HepG2 (cell line): ENCODE results near the gene PSMC3IP. TPM values are rescaled to one million over a fixed set of nuclear protein-coding genes. Genes with fewer than 3 reads are reported as not detected.

ENCODE experiments used
- AKAP8 ChIP-seq: sonication (generic); formaldehyde crosslinking; IDR thresholded peaks from 2 replicates; pipeline ENCODE4 v1.5.1; 2020; ENCODE audit warnings: mild to moderate bottlenecking, missing genetic modification reagents
- ARHGAP35 ChIP-seq: sonication (generic); formaldehyde crosslinking; IDR thresholded peaks from 2 replicates; pipeline ENCODE4 v1.9.0; 2022; ENCODE audit warnings: mild to moderate bottlenecking, inconsistent platforms, moderate library complexity, missing genetic modification reagents, borderline replicate concordance
- FIP1L1 ChIP-seq: fragments of 200-400 bp; formaldehyde crosslinking; IDR thresholded peaks from 2 replicates; pipeline ENCODE4 v1.6.1; 2018; ENCODE audit warnings: low read depth, mild to moderate bottlenecking, low read length, moderate library complexity, borderline replicate concordance; ENCODE audit not compliant: insufficient read depth
- GABPA ChIP-seq, 2 experiments: IDR thresholded peaks; 2 replicates each; pipeline ENCODE4 v1.6.1; 2011 to 2016; ENCODE audit warnings: low read depth in 2 of 2, low read length in 1 of 2, missing biosample characterization in 1 of 2, missing genetic modification characterization in 1 of 2
- GABPB1 ChIP-seq: IDR thresholded peaks from 2 replicates; pipeline ENCODE4 v1.6.1; 2016; ENCODE audit warnings: mild to moderate bottlenecking, missing genetic modification reagents, moderate library complexity, missing compliant biosample characterization
- HNRNPLL ChIP-seq: fragments of 200-400 bp; formaldehyde crosslinking; IDR thresholded peaks from 2 replicates; pipeline ENCODE4 v1.6.1; 2017; ENCODE audit warnings: mild to moderate bottlenecking, low read depth, low read length; ENCODE audit not compliant: poor library complexity, severe bottlenecking
- KDM2A ChIP-seq: sonication (generic); formaldehyde crosslinking; IDR thresholded peaks from 2 replicates; pipeline ENCODE4 v1.4.0; 2020; ENCODE audit warnings: low read depth, missing genetic modification reagents, borderline replicate concordance
- KLF11 ChIP-seq: IDR thresholded peaks from 2 replicates; pipeline ENCODE4 v1.6.1; 2016; ENCODE audit warnings: missing compliant biosample characterization
- MAFK ChIP-seq, 2 experiments: IDR thresholded peaks in 1 of 2; conservative IDR thresholded peaks in 1 of 2; 2 replicates each; pipeline ENCODE4 v1.6.1; 2011; ENCODE audit warnings: improper control_type of control experiment in 2 of 2, low read length in 2 of 2
- MATR3 ChIP-seq: sonication (generic); formaldehyde crosslinking; IDR thresholded peaks from 2 replicates; pipeline ENCODE4 v1.4.0; 2020; ENCODE audit warnings: missing genetic modification reagents
- NFE2L1 ChIP-seq: sonication (generic); formaldehyde crosslinking; IDR thresholded peaks from 2 replicates; pipeline ENCODE4 v1.4.0; 2020; ENCODE audit warnings: missing genetic modification reagents, mild to moderate bottlenecking, borderline replicate concordance
- NR2F6 ChIP-seq, 2 experiments: IDR thresholded peaks; 2 replicates each; pipeline ENCODE4 v1.6.1; 2016; ENCODE audit warnings: antibody characterized with exemption in 1 of 2, mild to moderate bottlenecking in 1 of 2
- NR3C1 ChIP-seq: sonication (generic); formaldehyde crosslinking; IDR thresholded peaks from 2 replicates; pipeline ENCODE4 v1.4.0; 2020; ENCODE audit warnings: missing genetic modification reagents
- PHF8 ChIP-seq: sonication (generic); formaldehyde crosslinking; IDR thresholded peaks from 2 replicates; pipeline ENCODE4 v1.5.0; 2020; ENCODE audit warnings: missing genetic modification reagents
- PREB ChIP-seq: sonication (generic); formaldehyde crosslinking; IDR thresholded peaks from 2 replicates; pipeline ENCODE4 v1.4.0; 2020; ENCODE audit warnings: missing genetic modification reagents
- TAF1 ChIP-seq: sonication (generic); formaldehyde crosslinking; IDR thresholded peaks from 2 replicates; pipeline ENCODE4 v1.4.0; 2020; ENCODE audit warnings: missing genetic modification reagents
- U2AF1 ChIP-seq: fragments of 200-400 bp; formaldehyde crosslinking; optimal IDR thresholded peaks from 2 replicates; pipeline ENCODE3; 2017; ENCODE audit warnings: mild to moderate bottlenecking, low read depth, low read length
- ZGPAT ChIP-seq: IDR thresholded peaks from 2 replicates; pipeline ENCODE4 v1.6.1; 2016; ENCODE audit warnings: mild to moderate bottlenecking
- ZMAT5 ChIP-seq: sonication (generic); formaldehyde crosslinking; IDR thresholded peaks from 2 replicates; pipeline ENCODE4 v1.5.0; 2020; ENCODE audit warnings: mild to moderate bottlenecking, low read depth, missing genetic modification reagents, borderline replicate concordance
- ZNF24 ChIP-seq: fragments of 450-650 bp; IDR thresholded peaks from 2 replicates; pipeline ENCODE4 v1.6.1; 2017; ENCODE audit warnings: antibody characterized with exemption, mild to moderate bottlenecking
- ZNF335 ChIP-seq: sonication (generic); formaldehyde crosslinking; IDR thresholded peaks from 2 replicates; pipeline ENCODE4 v1.4.0; 2020; ENCODE audit warnings: missing genetic modification reagents
- ZNF460 ChIP-seq: sonication (generic); formaldehyde crosslinking; IDR thresholded peaks from 2 replicates; pipeline ENCODE4 v1.5.1; 2020; ENCODE audit warnings: missing genetic modification reagents, mild to moderate bottlenecking, borderline replicate concordance
- ZNF567 ChIP-seq: sonication (generic); formaldehyde crosslinking; IDR thresholded peaks from 2 replicates; pipeline ENCODE4 v1.8.1; 2023; ENCODE audit warnings: mild to moderate bottlenecking, missing genetic modification reagents, borderline replicate concordance
- ZNF724P ChIP-seq: sonication (generic); formaldehyde crosslinking; IDR thresholded peaks from 2 replicates; pipeline ENCODE4 v1.8.0; 2022; ENCODE audit warnings: missing genetic modification reagents, borderline replicate concordance
- ZNF775 ChIP-seq: sonication (generic); formaldehyde crosslinking; IDR thresholded peaks from 2 replicates; pipeline ENCODE4 v1.4.0; 2020; ENCODE audit warnings: missing genetic modification reagents, mild to moderate bottlenecking, moderate library complexity, borderline replicate concordance
- ZNF780A ChIP-seq: sonication (generic); formaldehyde crosslinking; IDR thresholded peaks from 2 replicates; pipeline ENCODE4 v1.8.0; 2022; ENCODE audit warnings: mild to moderate bottlenecking, missing genetic modification reagents, moderate library complexity
- polyA plus RNA-seq, 8 experiments: library from polyadenylated mRNA; depleted of rRNA in 3 of 8; stranded (reverse) in 7 of 8; unstranded in 1 of 8; fragments of >200 nt; fragmentation: Illumina TruSeq in 4 of 8; extraction: Trizol in 4 of 8; gene quantifications; 2 replicates each; pipeline versions ENCODE4 v1.2.1 to v1.2.3, GENCODE V29; 2011 to 2016; ENCODE audit warnings: low read depth in 4 of 8, missing spikeins in 1 of 8, mixed read lengths in 1 of 8; ENCODE audit not compliant: insufficient read depth in 1 of 8
- total RNA-seq, 5 experiments: library from RNA; depleted of rRNA; stranded (reverse); fragments of >200 nt; fragmentation: Illumina TruSeq; extraction: Trizol; gene quantifications; 2 replicates each; pipeline ENCODE4 v1.2.3, GENCODE V29; 2016; ENCODE audit warnings: low read depth in 1 of 5

The PSMC3IP gene
- total and polyA plus RNA-seq, 2 of the 13 experiments (the other 11 are each of a cell fraction or from before 2014, with no cell fraction given), result 6.5 to 22.4 TPM

GRCh38 chr17:42577532-42578281 is at the start of gene PSMC3IP (continued):
- TF ChIP-seq NR3C1 (CRISPR knock-in tag) (no peak), ZNF335 (0 out of 2 replicates have a peak, but pooled peaks have one; percentile 53), HNRNPLL (peak; percentile 93), AKAP8 (CRISPR knock-in tag) (peak; percentile 60; the same call in 1 of the 2 replicates), ZMAT5 (CRISPR knock-in tag) (no peak), ZGPAT (peak; percentile 91), ZNF24 (peak; percentile 20; the same call in 1 of the 2 replicates), KDM2A (CRISPR knock-in tag) (peak; percentile 99), NR2F6 (IDR thresholded peaks at IDR 0.05) (0 out of 2 replicates have a peak, but pooled peaks have one; percentile 33), NR2F6 (CRISPR knock-in tag; IDR thresholded peaks at IDR 0.05) (peak; percentile 31; the same call in 1 of the 2 replicates), ZNF780A (CRISPR knock-in tag) (no peak), ZNF775 (CRISPR knock-in tag) (0 out of 2 replicates have a peak, but pooled peaks have one; percentile 36), TAF1 (CRISPR knock-in tag) (peak; percentile 91), MAFK (conservative IDR thresholded peaks at IDR 0.05 in 1 of 2, IDR thresholded peaks at IDR 0.05 in 1 of 2; ENCODE audit: low read length in 2 of 2) (no peak), ZNF460 (CRISPR knock-in tag) (no peak), NFE2L1 (CRISPR knock-in tag) (0 out of 2 replicates have a peak, but pooled peaks have one; percentile 8), KLF11 (CRISPR knock-in tag) (peak; percentile 89; the same call in 1 of the 2 replicates), MATR3 (CRISPR knock-in tag) (no peak), ZNF567 (CRISPR knock-in tag) (peak; percentile 36; the same call in 1 of the 2 replicates), PHF8 (CRISPR knock-in tag) (peak; percentile 91), ARHGAP35 (CRISPR knock-in tag) (0 out of 2 replicates have a peak, but pooled peaks have one; percentile 20), FIP1L1 (peak; percentile 88; the same call in 1 of the 2 replicates), ZNF724P (CRISPR knock-in tag) (no peak), GABPB1 (CRISPR knock-in tag) (peak; percentile 99), PREB (CRISPR knock-in tag) (peak; percentile 84; the same call in 1 of the 2 replicates), U2AF1 (peak; percentile 92), GABPA (IDR thresholded peaks at IDR 0.05; ENCODE audit: low read depth, low read length) (peak; percentile 96), GABPA (CRISPR knock-in tag; IDR thresholded peaks at IDR 0.05; ENCODE audit: low read depth) (peak; percentile 97)
